GM12864 (cell line): ENCODE data around the gene ANKRD33.

ENCODE experiments used
- DNase-seq: peaks from one replicate; pipeline ENCODE4 v3.0.0-alpha.2; 2011; ENCODE audit warnings: low read depth
- H3K4me3 ChIP-seq: 2 replicates; pipeline ENCODE4 v1.5.1; 2011; ENCODE audit warnings: mild to moderate bottlenecking, low read depth, low read length, control low read depth
- TF ChIP-seq, protein P1 (sequence below): IDR thresholded peaks from 2 replicates; pipeline ENCODE4 v1.5.1; 2011; ENCODE audit warnings: low read depth, mild to moderate bottlenecking, moderate library complexity, low read length, control low read depth, inconsistent platforms; ENCODE audit errors: missing control alignments

The ANKRD33 gene

DNA sequence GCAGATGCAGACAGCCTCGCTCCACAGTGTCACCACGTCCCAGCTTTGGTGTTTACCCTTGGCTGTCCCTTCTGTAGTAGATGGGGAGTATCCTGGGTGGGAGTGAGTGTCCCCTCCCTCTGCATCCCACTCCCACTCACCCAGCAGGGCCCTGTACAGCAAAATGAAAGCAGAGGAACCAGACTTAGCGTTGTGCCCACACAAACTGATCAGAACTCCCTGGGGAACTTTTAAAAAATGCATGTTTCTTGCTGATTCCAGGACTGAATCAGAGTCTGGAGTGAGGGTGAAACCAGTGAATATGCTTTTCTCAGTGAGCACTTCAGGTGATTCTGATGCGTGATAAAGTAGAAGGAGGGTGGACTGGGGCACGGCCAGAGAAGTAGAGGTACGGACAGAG lies 22.3 kb downstream of the ANKRD33 start:
- no peak overlapping the region for H3K4me3 ChIP-seq
- TF ChIP-seq, protein P1, sequence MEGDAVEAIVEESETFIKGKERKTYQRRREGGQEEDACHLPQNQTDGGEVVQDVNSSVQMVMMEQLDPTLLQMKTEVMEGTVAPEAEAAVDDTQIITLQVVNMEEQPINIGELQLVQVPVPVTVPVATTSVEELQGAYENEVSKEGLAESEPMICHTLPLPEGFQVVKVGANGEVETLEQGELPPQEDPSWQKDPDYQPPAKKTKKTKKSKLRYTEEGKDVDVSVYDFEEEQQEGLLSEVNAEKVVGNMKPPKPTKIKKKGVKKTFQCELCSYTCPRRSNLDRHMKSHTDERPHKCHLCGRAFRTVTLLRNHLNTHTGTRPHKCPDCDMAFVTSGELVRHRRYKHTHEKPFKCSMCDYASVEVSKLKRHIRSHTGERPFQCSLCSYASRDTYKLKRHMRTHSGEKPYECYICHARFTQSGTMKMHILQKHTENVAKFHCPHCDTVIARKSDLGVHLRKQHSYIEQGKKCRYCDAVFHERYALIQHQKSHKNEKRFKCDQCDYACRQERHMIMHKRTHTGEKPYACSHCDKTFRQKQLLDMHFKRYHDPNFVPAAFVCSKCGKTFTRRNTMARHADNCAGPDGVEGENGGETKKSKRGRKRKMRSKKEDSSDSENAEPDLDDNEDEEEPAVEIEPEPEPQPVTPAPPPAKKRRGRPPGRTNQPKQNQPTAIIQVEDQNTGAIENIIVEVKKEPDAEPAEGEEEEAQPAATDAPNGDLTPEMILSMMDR, result no peak
- DNase-seq, result no peak

DNA sequence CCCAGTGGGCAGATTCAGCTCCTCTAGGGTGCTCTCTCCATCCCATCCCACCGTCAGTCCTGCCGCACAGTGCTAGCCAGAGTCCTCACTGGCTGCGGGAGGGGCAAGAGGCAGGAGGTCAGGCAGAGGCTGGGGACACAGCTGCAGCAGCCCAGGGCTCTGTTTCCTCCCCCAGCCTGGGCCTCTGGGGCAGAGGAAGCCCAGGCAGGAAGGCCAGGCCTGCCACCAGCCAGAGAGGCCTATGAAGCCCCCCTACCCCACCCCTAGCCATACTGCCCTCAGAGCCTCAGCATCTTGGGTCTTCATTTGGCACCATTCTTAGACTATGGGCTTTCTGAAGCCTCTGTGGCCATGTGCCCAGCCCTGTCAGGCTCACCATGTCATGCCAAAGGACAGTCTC lies 22.8 kb downstream of the ANKRD33 start:
- H3K4me3 ChIP-seq, result no peak overlapping the region
- DNase-seq, result no peak
- TF ChIP-seq, protein P1, result no peak

DNA sequence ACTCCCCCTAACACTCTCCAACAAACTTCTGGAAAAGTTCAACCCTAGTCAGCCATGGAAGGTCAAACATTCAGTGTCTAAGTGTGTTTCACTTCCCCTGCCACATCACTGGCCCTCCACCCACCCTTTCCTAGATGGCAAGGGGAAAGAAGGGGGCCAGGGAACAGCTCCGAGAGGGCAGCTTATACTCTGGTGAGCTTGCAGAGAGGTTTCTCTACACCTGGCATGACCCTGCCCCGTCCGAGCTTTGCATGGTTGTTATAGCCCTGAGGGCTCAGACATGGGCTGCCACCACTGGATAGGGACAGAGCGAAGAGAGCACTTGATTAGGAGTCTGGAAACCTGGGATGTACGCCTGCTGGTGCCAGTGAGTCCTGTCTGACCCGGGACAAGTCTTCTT lies 23.4 kb downstream of the ANKRD33 start:
- TF ChIP-seq, protein P1, result no peak
- no peak for DNase-seq
- no peak overlapping the region for H3K4me3 ChIP-seq

DNA sequence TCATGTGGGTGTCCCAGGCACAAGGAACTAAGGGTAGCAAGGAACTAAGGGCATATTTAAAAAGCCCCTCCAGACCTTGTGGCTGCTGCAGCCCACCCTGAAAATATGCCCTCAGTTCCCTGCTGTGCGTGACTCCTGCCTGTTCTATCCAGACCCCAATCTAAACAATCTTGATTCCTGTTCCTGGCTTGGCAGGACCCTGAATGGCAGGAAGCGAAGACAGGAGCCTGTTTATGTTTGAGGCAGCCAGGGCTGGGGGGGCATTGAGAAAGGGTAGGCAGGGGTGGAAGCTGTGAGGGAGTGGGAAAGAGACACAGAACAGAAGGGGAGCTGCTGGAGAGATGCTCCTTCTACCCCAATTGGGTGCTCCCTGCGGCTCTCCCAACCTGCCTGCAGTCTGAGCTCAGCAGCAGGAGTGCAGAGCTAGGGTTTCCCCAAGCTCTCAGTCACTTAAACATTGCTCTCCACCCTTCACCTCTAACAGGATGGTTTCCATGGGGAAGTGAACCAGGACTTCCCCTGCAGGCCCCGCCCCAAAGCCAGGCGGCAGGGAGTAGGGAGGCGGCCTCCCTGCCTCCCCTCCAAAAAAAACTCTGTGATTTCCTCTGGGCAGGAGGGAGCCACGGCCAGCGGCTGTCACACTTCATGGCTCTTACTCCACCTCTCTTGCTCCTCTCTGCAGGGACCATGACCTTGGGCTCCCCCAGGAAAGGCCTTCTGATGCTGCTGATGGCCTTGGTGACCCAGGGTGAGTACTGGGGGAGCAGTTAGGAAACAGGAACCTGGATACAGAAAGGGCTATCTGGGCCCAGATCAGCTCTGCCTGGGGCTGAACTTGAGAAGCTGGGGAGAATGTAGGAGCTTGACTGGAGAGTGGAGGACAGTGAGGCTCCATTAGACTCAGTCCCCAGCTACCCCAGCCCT lies 24.1 kb downstream of the ANKRD33 start:
- no peak overlapping the region for H3K4me3 ChIP-seq
- no peak for DNase-seq
- TF ChIP-seq, protein P1, result no peak

DNA sequence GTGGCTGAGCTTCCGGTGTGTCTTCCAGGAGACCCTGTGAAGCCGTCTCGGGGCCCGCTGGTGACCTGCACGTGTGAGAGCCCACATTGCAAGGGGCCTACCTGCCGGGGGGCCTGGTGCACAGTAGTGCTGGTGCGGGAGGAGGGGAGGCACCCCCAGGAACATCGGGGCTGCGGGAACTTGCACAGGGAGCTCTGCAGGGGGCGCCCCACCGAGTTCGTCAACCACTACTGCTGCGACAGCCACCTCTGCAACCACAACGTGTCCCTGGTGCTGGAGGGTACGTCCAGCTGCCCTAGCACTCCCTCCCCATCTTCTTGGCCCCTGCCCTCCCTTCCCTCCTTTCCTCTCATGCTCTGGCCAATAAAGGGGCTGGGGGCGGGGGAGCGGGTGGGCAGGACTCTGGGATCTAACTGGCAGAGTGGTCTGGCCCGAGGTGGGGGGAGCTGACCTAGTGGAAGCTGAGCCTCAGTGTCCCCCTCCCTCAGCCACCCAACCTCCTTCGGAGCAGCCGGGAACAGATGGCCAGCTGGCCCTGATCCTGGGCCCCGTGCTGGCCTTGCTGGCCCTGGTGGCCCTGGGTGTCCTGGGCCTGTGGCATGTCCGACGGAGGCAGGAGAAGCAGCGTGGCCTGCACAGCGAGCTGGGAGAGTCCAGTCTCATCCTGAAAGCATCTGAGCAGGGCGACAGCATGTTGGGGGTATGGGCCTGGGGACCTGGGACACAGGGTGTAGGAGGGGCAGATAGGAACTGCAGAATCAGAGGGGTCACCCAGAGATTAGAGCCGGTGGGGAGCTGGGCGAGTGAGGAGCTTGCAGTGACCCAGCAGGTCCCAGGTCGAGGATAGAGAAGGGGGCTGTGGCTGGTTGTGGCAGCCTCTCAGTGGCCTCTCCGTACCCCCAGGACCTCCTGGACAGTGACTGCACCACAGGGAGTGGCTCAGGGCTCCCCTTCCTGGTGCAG lies 25.4 kb downstream of the ANKRD33 start:
- no peak overlapping the region for H3K4me3 ChIP-seq
- DNase-seq, result no peak
- TF ChIP-seq, protein P1, result peak; percentile 27

DNA sequence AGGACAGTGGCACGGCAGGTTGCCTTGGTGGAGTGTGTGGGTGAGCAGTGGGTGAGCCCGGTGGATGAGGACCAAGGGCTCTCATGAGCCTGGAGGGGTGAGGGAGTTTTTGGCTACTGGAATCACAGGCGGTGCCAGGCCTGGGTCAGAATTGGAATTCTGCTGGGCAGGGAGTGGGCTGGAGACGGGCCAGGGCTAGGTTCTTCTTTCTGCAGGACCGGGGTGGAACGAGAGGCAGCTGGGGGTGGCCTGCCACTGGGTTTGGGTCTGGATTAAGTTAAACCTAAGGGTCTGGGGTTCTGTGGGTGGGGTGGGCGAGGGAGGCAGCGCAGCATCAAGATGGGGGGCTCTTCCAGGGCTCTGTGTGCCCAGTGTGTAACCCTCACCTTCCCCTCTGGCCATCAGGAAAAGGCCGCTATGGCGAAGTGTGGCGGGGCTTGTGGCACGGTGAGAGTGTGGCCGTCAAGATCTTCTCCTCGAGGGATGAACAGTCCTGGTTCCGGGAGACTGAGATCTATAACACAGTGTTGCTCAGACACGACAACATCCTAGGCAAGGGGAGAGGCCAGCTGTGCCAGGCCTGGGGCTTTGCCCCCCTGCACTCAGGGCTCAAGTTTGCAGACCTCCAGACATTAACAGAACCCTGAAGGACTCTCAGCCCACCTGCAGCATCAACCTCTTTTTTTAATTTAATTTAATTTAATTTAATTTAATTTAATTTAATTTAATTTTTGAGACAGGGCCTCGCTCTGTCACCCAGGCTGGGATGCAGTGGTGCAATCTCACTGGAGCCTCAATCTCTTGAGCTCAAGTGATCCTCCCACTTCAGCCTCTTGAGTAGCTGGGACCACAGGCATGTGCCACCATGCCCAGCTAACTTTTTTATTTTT lies 26.4 kb downstream of the ANKRD33 start:
- H3K4me3 ChIP-seq, result no peak overlapping the region
- DNase-seq, result no peak
- TF ChIP-seq, protein P1, result no peak
